ENCODE measurements around the gene PDE4A.

The PDE4A gene

GRCh38 chr19:10418485-10419199 lies 1.7 kb upstream of the PDE4A start:
- Histone ChIP-seq H3K27ac (ENCODE audit: low read depth, low read length) (no peak overlapping the region), H3K9me3 (ENCODE audit: low read length) (no peaks in the 10 kb centered on the region), H3K4me1 (ENCODE audit: insufficient read depth, low read length) (peaks cover 16% of the 10 kb centered on the region), H3K27me3 (ENCODE audit: control insufficient read depth in 1 of 2, insufficient read depth in 2 of 2, low read length in 2 of 2) (peaks cover 58 to 74% of the 10 kb centered on the region in 2 donors), H3K9ac (ENCODE audit: low read length) (no peak overlapping the region), H3K4me3 (ENCODE audit: low read depth in 1 of 2, low read length in 2 of 2) (no peak overlapping the region), H3K36me3 (ENCODE audit: insufficient read depth, low read length) (no peaks in the 10 kb centered on the region)

- no peak overlapping the region for H3K4me3 ChIP-seq (ENCODE audit: low read depth in 1 of 2, low read length in 2 of 2)
- no peak overlapping the region for H3K27ac ChIP-seq (ENCODE audit: low read depth, low read length)
- H3K9ac ChIP-seq (ENCODE audit: low read length), result no peak overlapping the region
- no peaks in the 10 kb centered on the region for H3K36me3 ChIP-seq (ENCODE audit: insufficient read depth, low read length)
- H3K4me1 ChIP-seq (ENCODE audit: insufficient read depth, low read length), result peaks cover 22% of the 10 kb centered on the region
- no peaks in the 10 kb centered on the region for H3K9me3 ChIP-seq (ENCODE audit: low read length)
- peaks cover 61 to 80% of the 10 kb centered on the region in 2 donors for H3K27me3 ChIP-seq (ENCODE audit: control insufficient read depth in 1 of 2, insufficient read depth in 2 of 2, low read length in 2 of 2)
Measured at GRCh38 chr19:10419200-10419645, 1.1 kb upstream of the PDE4A start.

- Histone ChIP-seq H3K27me3 (ENCODE audit: control insufficient read depth in 1 of 2, insufficient read depth in 2 of 2, low read length in 2 of 2) (peaks cover 61 to 86% of the 10 kb centered on the region in 2 donors), H3K9me3 (ENCODE audit: low read length) (no peaks in the 10 kb centered on the region), H3K4me1 (ENCODE audit: insufficient read depth, low read length) (peaks cover 28% of the 10 kb centered on the region), H3K27ac (ENCODE audit: low read depth, low read length) (no peak overlapping the region), H3K36me3 (ENCODE audit: insufficient read depth, low read length) (no peaks in the 10 kb centered on the region), H3K9ac (ENCODE audit: low read length) (no peak overlapping the region), H3K4me3 (ENCODE audit: low read depth in 1 of 2, low read length in 2 of 2) (no peak overlapping the region)
Measured at GRCh38 chr19:10419646-10420443, 493 bp upstream of the PDE4A start.

DNA sequence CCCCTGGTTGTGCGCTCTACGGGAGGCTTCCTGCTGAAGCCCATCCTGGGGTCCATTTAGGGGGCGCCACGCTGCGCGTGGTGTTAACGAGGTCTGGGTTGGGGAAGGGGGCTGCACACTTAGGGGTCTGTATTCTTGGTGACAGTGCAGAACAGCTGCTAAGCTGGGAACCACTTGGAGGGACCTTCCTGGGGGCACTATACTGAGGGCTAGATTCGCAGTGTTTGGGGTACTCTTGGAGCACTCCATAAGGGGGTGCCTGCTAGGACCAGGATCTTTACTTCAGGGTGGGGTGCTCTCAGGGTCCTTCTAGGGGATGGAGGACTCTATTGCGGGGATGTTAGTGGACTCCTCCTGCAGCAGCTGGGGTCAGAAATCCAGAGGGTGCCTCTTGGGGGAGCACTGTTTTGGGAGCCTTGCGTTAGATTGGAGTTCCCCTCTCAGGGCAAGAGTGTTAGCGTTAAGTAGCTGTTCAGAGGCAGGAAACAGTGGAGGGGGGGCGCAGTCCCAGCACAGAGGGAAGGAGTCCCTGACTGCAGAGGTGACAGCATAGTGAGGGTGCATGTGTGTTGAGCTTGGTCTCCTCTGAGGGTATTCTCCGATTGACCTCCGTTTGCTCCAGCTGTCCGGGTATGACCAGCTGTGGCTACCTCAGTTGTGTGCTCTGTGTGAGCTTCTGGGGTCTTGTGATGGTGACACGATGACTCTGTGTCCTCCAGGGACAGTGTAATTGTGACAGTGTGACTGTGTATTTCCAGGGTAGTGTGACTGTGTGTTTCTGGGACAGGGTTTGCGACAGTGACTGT lies 1.1 kb downstream of the PDE4A start:
- H3K9ac ChIP-seq (ENCODE audit: low read length), result no peak overlapping the region
- H3K27ac ChIP-seq (ENCODE audit: low read depth, low read length), result no peak overlapping the region
- H3K4me3 ChIP-seq (ENCODE audit: low read depth in 1 of 2, low read length in 2 of 2), result no peak overlapping the region
- H3K36me3 ChIP-seq (ENCODE audit: insufficient read depth, low read length), result no peaks in the 10 kb centered on the region
- H3K27me3 ChIP-seq (ENCODE audit: control insufficient read depth in 1 of 2, insufficient read depth in 2 of 2, low read length in 2 of 2), result peaks cover 60 to 85% of the 10 kb centered on the region in 2 donors
- peaks cover 23% of the 10 kb centered on the region for H3K4me1 ChIP-seq (ENCODE audit: insufficient read depth, low read length)
- no peaks in the 10 kb centered on the region for H3K9me3 ChIP-seq (ENCODE audit: low read length)

DNA sequence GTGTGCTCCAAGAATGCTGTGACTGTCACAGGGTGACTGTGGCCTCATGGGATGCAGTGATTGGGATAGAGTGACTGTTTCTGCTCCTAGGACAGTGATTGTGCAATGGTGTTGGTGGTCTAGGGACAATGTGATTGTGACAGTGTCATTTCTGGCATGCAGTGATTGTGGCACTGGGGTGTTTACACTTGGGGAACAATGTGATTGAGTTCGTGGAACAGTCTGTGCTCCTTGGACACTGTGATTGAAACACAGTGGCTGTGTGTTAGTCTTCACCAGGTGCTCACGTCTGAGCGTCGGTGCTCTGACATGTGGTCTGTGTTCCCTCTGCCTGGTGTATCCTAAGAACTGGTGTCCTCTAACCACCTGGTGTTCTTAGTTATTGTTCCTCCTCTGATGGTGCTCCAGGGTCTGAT lies 1.7 kb downstream of the PDE4A start:
- peaks cover 22% of the 10 kb centered on the region for H3K4me1 ChIP-seq (ENCODE audit: insufficient read depth, low read length)
- H3K27me3 ChIP-seq (ENCODE audit: control insufficient read depth in 1 of 2, insufficient read depth in 2 of 2, low read length in 2 of 2), result peaks cover 54 to 79% of the 10 kb centered on the region in 2 donors
- no peak overlapping the region for H3K4me3 ChIP-seq (ENCODE audit: low read depth in 1 of 2, low read length in 2 of 2)
- H3K9ac ChIP-seq (ENCODE audit: low read length), result no peak overlapping the region
- H3K9me3 ChIP-seq (ENCODE audit: low read length), result no peaks in the 10 kb centered on the region
- no peaks in the 10 kb centered on the region for H3K36me3 ChIP-seq (ENCODE audit: insufficient read depth, low read length)
- H3K27ac ChIP-seq (ENCODE audit: low read depth, low read length), result no peak overlapping the region

DNA sequence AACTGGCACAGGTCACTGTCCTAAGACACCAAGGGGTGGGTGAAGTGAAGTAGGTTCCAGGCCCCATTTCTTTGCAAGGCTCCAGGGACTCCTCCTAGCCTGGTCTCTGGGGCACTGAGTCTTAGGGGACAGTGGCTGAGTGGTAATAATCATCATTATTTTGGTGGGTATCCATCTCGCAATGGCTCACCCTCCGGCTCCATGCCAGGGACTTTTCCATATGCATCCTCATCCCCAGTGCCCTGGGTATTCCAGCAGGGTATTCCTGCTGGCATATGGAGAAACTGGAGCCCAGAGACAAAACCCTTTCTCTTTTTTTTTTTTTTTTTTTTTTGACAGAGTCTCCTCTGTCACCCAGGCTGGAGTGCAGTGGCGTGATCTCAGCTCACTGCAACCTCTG lies 2.5 kb downstream of the PDE4A start:
- peaks cover 22% of the 10 kb centered on the region for H3K4me1 ChIP-seq (ENCODE audit: insufficient read depth, low read length)
- H3K36me3 ChIP-seq (ENCODE audit: insufficient read depth, low read length), result no peaks in the 10 kb centered on the region
- H3K9ac ChIP-seq (ENCODE audit: low read length), result no peak overlapping the region
- H3K27ac ChIP-seq (ENCODE audit: low read depth, low read length), result no peak overlapping the region
- no peak overlapping the region for H3K4me3 ChIP-seq (ENCODE audit: low read depth in 1 of 2, low read length in 2 of 2)
- H3K27me3 ChIP-seq (ENCODE audit: control insufficient read depth in 1 of 2, insufficient read depth in 2 of 2, low read length in 2 of 2), result peaks cover 46 to 71% of the 10 kb centered on the region in 2 donors
- no peaks in the 10 kb centered on the region for H3K9me3 ChIP-seq (ENCODE audit: low read length)

DNA sequence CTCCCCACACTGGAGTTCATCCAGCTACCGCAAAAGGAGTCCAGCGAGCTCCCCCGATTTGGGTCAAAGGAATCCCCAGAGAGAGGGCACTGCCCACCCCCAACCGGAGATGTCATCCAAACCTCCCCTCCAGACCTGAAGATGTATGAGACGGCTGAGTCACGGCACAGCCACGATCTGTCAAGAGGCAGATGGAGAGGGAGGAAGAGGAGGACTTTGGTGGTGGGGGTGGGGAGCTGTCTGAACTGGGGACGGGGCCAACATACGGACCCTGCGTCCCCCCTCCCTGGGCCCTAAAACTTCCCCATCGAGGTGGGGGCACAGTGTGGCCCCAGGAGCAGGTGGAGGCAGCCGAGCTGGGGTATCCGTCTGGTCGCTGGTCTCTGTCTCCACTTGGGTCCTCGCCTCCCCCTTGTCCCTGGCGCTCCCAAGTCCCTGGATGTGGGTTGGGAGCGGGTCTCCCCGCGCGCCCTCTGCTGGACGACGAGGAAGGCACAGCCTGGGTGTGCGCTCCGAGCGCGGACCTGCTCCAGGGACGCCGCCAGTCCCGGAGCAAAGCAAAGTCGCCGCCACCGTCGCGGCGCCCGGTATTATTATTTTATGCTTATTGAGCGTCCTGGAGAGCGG lies 3.8 kb downstream of the PDE4A start:
- H3K4me1 ChIP-seq (ENCODE audit: insufficient read depth, low read length), result peaks cover 22% of the 10 kb centered on the region
- peak overlapping the region in 1 of 2 donors; percentile 15 for H3K4me3 ChIP-seq (ENCODE audit: low read depth in 1 of 2, low read length in 2 of 2)
- H3K9ac ChIP-seq (ENCODE audit: low read length), result no peak overlapping the region
- H3K9me3 ChIP-seq (ENCODE audit: low read length), result no peaks in the 10 kb centered on the region
- H3K27ac ChIP-seq (ENCODE audit: low read depth, low read length), result no peak overlapping the region
- H3K36me3 ChIP-seq (ENCODE audit: insufficient read depth, low read length), result no peaks in the 10 kb centered on the region
- peaks cover 37 to 58% of the 10 kb centered on the region in 2 donors for H3K27me3 ChIP-seq (ENCODE audit: control insufficient read depth in 1 of 2, insufficient read depth in 2 of 2, low read length in 2 of 2)

GRCh38 chr19:10427169-10427568 lies 6.8 kb downstream of the PDE4A start:
- Histone ChIP-seq H3K4me1 (ENCODE audit: insufficient read depth, low read length) (peaks cover 20% of the 10 kb centered on the region), H3K4me3 (ENCODE audit: low read depth in 1 of 2, low read length in 2 of 2) (no peak overlapping the region), H3K36me3 (ENCODE audit: insufficient read depth, low read length) (no peaks in the 10 kb centered on the region), H3K9me3 (ENCODE audit: low read length) (no peaks in the 10 kb centered on the region), H3K9ac (ENCODE audit: low read length) (no peak overlapping the region), H3K27ac (ENCODE audit: low read depth, low read length) (no peak overlapping the region), H3K27me3 (ENCODE audit: control insufficient read depth in 1 of 2, insufficient read depth in 2 of 2, low read length in 2 of 2) (peaks cover 14 to 29% of the 10 kb centered on the region in 2 donors)

- Histone ChIP-seq H3K9me3 (ENCODE audit: low read length) (no peaks in the 10 kb centered on the region), H3K4me3 (ENCODE audit: low read depth in 1 of 2, low read length in 2 of 2) (no peak overlapping the region), H3K9ac (ENCODE audit: low read length) (no peak overlapping the region), H3K27ac (ENCODE audit: low read depth, low read length) (no peak overlapping the region), H3K27me3 (ENCODE audit: control insufficient read depth in 1 of 2, insufficient read depth in 2 of 2, low read length in 2 of 2) (peaks cover 0 to 11% of the 10 kb centered on the region in 2 donors), H3K36me3 (ENCODE audit: insufficient read depth, low read length) (no peaks in the 10 kb centered on the region), H3K4me1 (ENCODE audit: insufficient read depth, low read length) (peaks cover 26% of the 10 kb centered on the region)
Measured at GRCh38 chr19:10428996-10429381, 8.7 kb downstream of the PDE4A start.

GRCh38 chr19:10430505-10431253 lies 10.3 kb downstream of the PDE4A start:
- Histone ChIP-seq H3K4me3 (ENCODE audit: low read depth in 1 of 2, low read length in 2 of 2) (peak overlapping the region; percentile 60 to 81), H3K9ac (ENCODE audit: low read length) (peak overlapping the region; percentile 41), H3K27me3 (ENCODE audit: control insufficient read depth in 1 of 2, insufficient read depth in 2 of 2, low read length in 2 of 2) (no peaks in the 10 kb centered on the region), H3K4me1 (ENCODE audit: insufficient read depth, low read length) (peaks cover 18% of the 10 kb centered on the region), H3K36me3 (ENCODE audit: insufficient read depth, low read length) (no peaks in the 10 kb centered on the region), H3K9me3 (ENCODE audit: low read length) (no peaks in the 10 kb centered on the region), H3K27ac (ENCODE audit: low read depth, low read length) (peak overlapping the region; percentile 64)

All from muscle layer of colon (tissue), 2 donors.